Fibroblast of upper back skin (primary cell): ENCODE measurements around the gene RPL18A.
A peak's percentile ranks its signal among the peaks of the same experiment; 100 is the strongest.
"Not testable (repeated sequence)": the region's sequence is repeated elsewhere in the genome, so short reads cannot be mapped to it uniquely, and the experiment has no call there.

Source experiments
- DNase-seq: peaks from one replicate; pipeline ENCODE4 v3.0.0-alpha.2; 2013

RPL18A gene

DNA sequence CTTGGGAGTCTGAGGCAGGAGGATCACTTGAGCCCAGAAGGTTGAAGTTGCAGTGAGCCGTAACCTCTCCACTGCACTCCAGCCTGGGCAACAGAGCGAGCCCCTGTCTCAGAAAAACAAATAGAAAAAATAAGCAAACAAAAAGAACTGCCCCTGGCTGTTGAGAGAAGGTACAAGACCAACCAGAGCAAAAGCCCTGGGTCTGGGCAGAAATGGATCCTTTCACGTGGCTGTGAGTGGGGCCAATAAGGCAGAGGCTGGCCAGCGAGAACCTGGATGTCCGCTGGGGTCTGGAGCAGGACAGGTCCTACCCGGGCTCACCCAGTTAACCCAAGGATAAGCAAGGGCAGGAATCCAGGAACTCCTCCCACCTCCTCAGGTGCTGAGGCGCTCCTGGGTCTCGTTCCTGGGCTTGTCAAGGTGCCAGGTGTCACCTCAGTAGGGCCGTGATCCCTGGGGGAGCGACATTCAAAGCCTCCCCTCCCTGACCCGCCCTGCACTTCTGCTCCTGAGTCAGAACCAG is 7.3 kb downstream of the RPL18A start:
- DNase-seq: no peak

GRCh38 chr19:17868669-17869068 is 9.0 kb downstream of the RPL18A start:
- DNase-seq: no peak

- DNase-seq: no peak
Observed at GRCh38 chr19:17869114-17869608, 9.5 kb downstream of the RPL18A start.

- DNase-seq: no peak
Observed at GRCh38 chr19:17871032-17871877, 11.5 kb downstream of the RPL18A start.

GRCh38 chr19:17871878-17872250 is 12.2 kb downstream of the RPL18A start, which contains the start of gene SLC5A5:
Gene SLC5A5, plus strand, starts transcription at chr19:17871945. Its CDS starts 375 bp downstream, at chr19:17872320.
- DNase-seq: no peak

GRCh38 chr19:17872251-17873001 is 12.7 kb downstream of the RPL18A start:
- no peak for DNase-seq

DNA sequence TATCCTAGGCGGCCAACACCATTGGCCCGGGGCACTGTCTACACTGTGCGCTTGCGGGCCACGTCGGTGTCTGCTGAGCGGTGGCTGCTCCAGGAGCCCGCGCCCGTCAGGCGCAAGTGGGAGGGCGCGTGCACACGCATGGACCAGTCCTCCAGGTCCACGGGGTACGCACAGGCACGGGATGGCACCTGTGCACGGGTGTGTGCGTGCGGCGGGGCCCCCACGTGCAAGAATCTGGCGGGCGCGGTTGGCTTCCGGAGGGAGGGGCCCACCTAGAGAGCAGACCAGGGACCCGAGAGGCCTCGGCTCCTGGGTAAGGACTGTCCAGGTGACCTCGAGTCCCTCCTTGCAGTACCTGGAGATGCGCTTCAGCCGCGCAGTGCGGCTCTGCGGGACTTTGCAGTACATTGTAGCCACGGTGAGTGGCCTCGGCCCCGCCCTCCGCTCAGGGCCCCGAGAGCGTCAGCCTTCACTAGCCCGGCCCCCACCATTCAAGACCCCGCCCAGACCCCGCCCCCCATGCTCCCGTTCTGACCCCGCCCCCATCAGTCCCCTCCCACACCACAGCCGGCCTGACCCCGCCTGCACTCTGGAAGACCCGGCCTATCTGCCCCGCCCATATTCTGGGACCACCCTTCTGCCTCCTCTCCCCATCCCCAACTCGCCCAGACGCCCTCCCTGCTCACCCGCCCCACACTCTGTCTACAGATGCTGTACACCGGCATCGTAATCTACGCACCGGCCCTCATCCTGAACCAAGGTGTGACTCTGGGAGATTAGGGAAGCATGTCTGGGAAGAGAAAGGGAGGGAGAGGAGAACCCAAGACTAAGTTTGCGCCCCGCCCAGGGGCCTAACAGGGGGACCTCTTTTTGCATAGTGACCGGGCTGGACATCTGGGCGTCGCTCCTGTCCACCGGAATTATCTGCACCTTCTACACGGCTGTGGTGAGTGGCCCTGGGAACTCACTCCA is 14.4 kb downstream of the RPL18A start:
- no peak for DNase-seq

DNA sequence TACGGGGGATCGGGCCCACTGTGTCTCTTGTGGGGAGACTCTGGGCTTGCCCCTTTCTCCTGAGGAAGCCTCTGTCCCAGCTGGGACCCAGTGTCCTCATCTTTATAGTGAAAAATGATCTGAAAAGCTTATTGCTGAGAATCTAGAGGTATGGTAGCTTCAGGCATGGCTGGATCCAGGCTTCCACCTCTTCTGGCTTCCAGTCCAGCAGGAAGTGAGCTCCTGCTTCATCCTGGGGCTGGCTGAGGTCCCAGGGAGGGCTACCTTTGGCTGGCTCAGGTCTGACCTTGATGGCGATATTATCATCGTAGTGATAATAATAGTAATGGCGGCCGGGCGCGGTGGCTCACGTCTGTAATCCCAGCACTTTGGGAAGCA is 15.0 kb downstream of the RPL18A start:
- DNase-seq: no peak

- no peak for DNase-seq
Observed at GRCh38 chr19:17877696-17878095, 18.0 kb downstream of the RPL18A start.

- no peak for DNase-seq
Observed at GRCh38 chr19:17879466-17879865, 19.8 kb downstream of the RPL18A start.

DNA sequence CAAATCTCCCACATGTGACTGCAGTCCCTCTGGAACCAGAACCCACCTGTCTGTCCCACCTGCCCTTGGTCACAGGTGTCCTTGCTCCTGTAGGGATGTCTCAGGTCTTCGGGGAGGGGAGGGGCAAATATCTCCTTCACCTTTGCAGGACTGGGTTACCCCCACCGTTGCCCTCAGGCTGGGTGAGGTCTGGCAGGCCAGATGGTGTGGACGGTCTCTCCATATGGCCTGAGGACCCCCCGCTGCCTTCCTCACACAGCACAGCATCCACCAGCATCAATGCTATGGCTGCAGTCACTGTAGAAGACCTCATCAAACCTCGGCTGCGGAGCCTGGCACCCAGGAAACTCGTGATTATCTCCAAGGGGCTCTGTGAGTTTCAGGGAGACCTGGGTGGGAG is 22.0 kb downstream of the RPL18A start:
- DNase-seq: no peak

DNA sequence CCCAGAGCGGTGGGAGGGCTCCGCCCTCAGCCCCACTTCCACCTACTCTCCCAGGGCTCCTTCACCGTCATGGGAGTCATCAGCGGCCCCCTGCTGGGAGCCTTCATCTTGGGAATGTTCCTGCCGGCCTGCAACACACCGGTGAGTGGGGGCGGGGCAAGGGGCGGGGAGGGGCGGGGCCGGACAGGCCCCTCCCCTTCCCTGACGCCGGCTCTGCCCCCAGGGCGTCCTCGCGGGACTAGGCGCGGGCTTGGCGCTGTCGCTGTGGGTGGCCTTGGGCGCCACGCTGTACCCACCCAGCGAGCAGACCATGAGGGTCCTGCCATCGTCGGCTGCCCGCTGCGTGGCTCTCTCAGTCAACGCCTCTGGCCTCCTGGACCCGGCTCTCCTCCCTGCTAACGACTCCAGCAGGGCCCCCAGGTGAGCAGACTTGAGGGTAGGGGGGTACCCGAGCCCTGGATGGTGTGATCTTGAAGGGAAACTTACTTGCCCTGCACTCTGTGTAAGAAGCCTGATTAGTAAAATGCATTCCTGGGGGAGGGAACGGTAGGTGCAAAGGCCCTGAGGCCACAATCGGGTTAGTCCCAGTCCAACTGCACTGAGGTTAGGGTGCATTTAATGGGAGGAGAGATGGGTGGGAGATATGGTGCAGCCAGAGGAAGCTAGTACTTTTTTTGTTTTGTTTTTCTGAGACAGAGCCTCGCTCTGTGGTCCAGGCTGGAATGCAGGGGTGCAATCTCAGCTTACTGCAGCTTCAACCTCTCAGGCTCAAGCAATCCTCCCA is 24.1 kb downstream of the RPL18A start:
- no peak for DNase-seq

- DNase-seq: no peak
Observed at GRCh38 chr19:17886515-17886914, 26.8 kb downstream of the RPL18A start.

- not testable (repeated sequence) for DNase-seq
Observed at GRCh38 chr19:17887221-17887620, 27.5 kb downstream of the RPL18A start.

GRCh38 chr19:17888260-17888659 is 28.6 kb downstream of the RPL18A start:
- no peak for DNase-seq

DNA sequence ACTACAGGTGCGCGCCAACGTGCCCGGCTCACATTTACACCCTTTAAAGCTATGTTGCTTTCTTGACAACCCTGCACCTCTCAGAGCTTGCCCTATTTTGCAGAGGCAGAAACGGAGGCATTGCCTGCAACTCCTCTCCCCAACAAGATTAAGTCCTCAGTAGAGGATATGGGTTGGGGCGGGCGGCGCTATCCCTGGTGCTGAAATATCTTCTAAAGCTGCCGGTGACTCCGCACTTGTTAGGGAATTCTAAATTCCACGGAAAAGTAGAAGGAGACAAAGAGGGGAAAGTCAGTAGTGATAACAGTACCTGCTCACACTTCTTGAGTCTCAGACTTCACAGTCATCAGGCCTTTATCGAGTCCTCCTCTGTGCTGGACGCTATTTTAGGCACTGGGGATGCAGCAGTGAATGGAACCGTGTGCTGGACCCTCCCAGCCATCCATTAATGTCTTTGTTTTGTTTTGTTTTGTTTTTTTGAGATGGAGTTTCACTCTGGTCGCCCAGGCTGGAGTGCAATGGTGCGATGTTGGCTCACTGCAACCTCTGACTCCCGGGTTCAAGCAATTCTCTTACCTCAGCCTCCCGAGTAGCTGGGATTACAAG is 30.0 kb downstream of the RPL18A start:
- peak; percentile 47 for DNase-seq

DNA sequence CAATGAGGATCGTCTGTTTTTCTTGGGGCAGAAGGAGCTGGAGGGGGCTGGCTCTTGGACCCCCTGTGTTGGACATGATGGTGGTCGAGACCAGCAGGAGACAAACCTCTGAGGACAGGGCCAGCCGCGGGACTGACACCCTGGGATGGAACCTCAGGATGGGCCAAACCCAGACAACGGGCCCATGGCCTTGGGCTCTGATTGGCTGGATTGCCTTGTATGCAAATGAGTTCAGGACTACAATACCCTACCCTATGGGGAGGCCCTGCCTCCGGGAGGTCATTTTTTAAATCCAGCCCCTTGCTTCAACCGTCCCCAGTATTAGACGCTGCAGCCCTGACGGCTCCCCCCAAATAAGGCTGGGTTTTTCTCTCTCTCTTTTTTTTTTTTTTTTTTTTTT is 34.1 kb downstream of the RPL18A start:
- DNase-seq: no peak

DNA sequence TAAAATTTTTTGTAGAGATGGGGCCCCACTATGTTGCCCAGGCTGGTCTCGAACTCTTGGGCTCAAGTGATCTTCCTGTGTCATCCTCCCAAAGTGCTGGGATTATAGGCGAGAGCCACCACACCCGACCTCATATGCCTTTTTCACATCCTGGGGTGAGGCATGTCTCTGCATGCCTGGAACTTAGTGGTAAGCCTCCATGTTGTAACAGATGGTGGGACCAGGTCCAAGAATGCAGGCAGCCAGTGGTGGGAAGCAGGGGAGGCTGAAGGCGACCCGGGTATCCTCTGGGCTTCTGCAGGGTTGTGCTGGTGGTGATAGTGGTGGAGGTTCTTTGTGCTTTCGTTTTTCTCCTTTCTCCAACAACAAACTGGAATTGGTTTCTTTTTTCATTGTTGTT is 43.0 kb downstream of the RPL18A start:
- DNase-seq: peak; percentile 68

DNA sequence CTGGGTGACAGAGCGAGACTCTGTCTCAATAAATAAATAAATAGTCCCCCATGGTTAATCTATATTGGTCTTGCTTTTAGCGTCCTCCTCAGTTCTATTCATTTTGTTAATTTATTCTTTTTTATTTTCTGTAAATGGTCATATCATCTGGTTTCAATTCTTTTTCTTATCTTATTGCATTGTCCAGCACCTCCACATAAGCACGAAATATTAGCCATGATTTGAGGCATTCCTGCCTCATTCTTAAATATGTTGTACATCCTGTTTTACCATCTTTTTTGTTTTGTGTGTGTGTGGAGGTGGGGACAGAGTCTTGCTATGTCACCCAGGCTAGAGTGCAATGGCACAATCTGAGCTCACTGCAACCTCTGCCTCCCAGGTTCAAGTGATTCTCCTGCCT is 48.5 kb downstream of the RPL18A start:
- no peak for DNase-seq

- DNase-seq: no peak
Observed at GRCh38 chr19:17909003-17909732, 49.5 kb downstream of the RPL18A start.
